ENCODE data around the gene SAA1.

DNA sequence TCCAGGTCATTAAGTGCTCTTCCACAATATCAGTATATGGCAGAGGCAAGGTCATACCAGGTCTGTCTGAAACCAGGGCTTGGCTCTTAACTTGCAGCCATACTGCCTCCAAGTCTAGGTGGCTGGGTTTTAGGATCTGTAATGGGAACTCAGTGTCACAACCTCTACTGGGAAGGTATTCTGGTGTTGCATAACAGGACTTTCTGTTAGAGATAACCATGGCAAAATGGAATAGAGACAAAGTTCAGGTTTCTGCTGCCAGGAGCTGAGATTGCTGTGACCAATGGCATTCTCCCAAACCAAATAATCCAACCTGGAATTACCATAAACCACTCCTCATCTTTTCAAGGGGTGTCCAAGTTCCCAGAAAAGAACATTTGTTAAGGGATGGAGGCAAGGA lies 6.8 kb upstream of the SAA1 start:
- no peak for TF ChIP-seq CTCF (conservative IDR thresholded peaks at IDR 0.05 in 1 of 2, IDR thresholded peaks at IDR 0.05 in 1 of 2; ENCODE audit: extremely low read depth in 1 of 2, insufficient read depth in 1 of 2, low read depth in 1 of 2, low read length in 2 of 2)
- no peak for TF ChIP-seq EZH2 (IDR thresholded peaks at IDR 0.05; ENCODE audit: borderline replicate concordance, low read length)

Data from mammary epithelial cell (primary cell).